Activated T-helper 9 cell treated with anti-CD3 and anti-CD28 coated beads, Interleukin-2, amount 50 U/mL, for 16 hours (primary cell): ENCODE measurements around the gene SLCO3A1.
"Not testable (repeated sequence)": the region's sequence is repeated elsewhere in the genome, so short reads cannot be mapped to it uniquely, and the experiment has no call there.

ENCODE experiments used
- DNase-seq: peaks from one replicate; pipeline ENCODE4 v3.0.0-alpha.2; 2020; ENCODE audit warnings: low read depth

The SLCO3A1 gene

DNA sequence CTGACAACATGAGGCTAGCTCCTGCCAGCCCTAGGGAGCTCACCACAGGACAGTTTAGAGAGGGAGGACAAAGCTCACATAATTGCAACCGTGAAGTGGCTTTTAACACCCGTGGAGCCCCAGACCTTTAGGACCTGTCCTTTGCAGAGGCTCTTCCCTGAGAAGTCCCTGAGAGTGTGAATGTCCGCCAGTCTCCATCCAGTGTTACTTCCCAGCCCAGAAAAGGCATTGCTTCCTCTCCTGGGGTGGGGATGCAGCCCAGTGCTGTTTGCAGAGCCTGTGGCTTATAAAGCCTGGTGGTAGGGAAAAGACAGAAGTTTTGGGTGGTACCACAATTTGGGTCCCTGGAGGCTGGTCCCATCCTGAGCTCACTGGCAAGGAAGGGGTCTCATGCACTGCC is 182.0 kb downstream of the SLCO3A1 start:
- no peak for DNase-seq

- DNase-seq, result no peak
These were observed 182.5 kb downstream of the SLCO3A1 start for GRCh38 chr15:92035961-92036360.

DNA sequence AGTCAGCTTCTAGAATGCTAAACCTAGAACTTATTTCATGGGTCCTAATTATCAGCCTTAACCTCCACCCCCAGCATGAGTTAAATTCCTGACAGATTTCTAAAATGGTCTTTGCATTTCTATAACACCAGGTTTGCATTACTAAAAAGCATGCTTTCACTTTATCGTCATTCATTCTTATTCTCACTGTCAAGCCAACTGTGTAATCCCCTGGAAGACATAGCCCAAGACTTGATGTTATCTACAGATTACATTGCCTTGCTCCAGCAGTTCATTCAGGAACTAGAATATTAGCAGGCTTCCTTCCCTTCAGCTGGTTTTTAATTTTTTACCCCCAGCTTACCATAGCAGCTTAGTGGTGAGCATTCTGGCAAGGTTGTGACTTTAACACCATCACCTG is 184.0 kb downstream of the SLCO3A1 start:
- no peak for DNase-seq

GRCh38 chr15:92040350-92040749 is 186.8 kb downstream of the SLCO3A1 start:
- no peak for DNase-seq

DNA sequence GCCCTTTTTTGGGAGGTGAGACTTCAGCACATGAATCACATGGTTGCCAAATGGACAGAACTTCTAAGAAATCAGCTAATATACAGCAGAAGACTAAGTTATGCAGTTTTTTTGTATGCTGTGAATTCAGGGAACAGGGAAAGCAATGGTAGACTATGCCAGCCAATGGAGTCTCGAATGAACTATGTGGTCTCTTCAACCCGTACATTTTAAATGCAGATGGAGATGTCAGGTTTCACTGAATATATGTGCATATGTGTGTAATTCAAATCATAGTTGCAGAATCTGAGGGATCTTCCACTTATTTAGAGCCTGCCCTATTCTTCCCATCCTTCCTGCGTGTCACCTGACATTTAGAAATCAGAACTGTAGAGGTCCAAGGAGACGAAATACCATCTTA is 187.9 kb downstream of the SLCO3A1 start:
- DNase-seq, result no peak

- DNase-seq, result no peak
These were observed 189.8 kb downstream of the SLCO3A1 start for GRCh38 chr15:92043283-92043682.

DNA sequence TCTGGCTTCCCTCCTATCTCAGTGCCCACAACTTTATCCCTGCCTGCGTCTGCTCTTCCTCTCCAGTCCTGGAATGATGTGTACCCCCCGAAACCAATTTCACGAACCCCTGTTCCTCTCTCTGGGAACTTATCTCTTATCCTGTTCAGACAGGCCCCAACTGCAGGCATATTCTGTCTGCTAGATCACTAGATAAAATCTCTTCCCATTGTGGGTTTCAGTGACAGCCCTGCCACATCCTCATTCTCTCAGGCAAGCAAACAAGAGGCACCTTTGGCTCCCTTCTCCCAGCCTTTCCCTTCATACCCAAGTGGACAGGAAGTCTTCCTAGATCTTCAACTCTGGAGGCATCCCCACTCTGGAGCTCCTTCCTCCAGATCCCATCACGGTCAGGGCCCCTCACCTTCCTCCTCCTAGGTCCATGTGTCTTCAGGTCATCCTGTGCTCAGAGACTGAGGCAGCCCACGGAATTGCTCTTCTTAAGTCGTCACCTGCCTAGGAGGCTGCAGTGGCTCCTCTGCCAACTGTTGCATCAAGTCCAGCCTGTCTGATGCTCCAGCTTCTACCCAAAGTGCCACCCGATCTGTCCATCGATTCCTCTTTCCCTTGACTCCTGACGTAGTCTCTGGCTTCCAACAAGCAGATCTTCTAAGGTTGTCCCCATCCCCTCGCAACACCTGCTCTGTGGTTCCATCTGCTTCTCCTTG is 190.8 kb downstream of the SLCO3A1 start:
- no peak for DNase-seq

DNA sequence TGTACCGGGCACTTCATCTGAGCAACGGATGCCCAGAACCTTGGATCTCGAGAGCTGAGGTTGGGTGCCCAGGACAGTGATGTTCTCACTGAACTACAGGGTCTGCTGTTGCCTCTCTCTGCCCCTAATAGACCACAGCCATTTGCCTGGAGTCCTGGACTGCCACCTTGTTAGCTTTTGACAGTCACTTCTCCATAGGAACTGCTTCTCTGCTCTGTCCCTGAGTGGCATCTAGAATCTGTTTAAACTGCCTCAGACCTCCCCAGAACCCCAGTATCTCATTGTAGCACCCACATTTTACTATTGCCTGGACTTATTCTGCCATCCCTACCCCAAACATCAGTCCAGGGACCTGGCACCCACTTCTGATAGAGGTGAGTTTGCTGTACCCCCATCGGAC is 194.4 kb downstream of the SLCO3A1 start:
- DNase-seq, result no peak

- no peak for DNase-seq
These were observed 195.2 kb downstream of the SLCO3A1 start for GRCh38 chr15:92048739-92049138.

GRCh38 chr15:92049290-92049989 is 195.9 kb downstream of the SLCO3A1 start:
- no peak for DNase-seq

GRCh38 chr15:92050220-92050898 is 196.9 kb downstream of the SLCO3A1 start:
- DNase-seq, result no peak

GRCh38 chr15:92051716-92052115 is 198.2 kb downstream of the SLCO3A1 start:
- DNase-seq, result no peak

DNA sequence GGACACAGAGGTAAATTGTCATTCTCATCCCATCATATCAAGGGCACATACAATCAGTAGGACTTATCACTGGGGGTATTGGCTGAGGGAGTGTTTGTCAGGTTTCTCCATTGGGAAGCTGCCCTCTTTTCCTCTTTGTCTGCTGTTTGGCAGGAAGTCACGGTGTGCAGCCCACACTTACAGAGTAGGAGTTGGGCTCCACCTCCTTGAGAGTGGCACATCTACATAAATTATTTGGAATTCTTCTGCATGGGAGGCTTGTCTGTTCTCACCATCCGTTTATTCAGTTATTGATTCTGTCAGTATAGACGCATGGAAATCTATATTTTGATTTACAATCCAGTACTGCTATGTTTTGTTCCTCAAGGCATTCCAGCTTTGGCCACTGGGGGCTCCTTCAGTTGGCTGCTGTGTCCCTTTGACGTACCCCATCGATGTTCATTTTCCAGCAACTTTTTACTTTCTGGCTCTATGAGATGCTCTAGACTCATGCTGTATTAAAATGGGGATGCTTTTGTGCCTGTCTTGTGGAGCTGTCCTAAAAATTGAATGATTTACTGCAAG is 200.3 kb downstream of the SLCO3A1 start:
- DNase-seq, result no peak

- DNase-seq, result no peak
These were observed 203.4 kb downstream of the SLCO3A1 start for GRCh38 chr15:92056875-92057274.

DNA sequence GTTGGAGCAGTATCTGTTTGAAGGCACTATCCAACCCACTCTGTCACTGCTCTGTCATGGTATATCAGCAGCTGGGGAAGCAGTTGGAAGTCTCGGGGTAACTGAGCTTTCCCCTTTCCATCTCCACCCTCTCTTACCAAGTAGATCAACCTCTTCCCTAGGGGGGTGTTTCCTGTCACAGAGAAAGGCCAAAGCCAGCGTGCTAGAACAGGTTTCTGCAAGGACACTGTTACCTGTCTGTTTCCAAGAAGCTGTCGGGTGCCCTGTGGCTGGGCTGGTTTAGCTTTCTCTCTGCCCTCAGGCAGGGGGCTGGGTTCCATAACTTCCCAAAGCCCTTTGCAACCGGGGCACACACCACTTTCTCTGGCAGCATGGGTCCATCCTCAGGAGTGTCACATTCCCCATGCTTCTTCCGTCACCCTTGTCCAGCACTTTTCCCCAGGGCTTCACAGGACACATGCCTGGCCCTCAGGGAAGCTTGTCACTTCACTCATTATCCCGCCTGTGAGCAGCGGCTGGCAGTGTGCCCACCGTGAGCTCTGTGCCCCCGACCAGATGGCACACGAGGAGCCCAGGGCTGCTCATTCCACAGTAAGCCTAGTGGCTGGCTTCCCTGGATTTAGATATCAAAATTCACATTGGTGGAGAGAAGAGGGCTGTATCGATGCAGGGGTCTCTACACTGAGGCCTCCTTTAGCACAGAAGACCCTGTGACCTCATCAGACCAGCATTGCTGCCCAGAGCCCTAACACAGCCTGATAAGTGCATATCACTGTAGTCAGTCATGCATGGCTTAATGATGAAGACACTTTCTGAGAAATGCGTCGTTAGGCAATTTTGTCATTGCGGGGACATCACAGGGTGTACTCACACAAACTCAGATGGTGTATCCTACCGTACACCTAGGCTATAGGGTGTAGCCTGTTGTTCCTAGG is 205.8 kb downstream of the SLCO3A1 start:
- no peak for DNase-seq

- not testable (repeated sequence) for DNase-seq
These were observed 206.4 kb downstream of the SLCO3A1 start for GRCh38 chr15:92059971-92060311.

- no peak for DNase-seq
These were observed 208.1 kb downstream of the SLCO3A1 start for GRCh38 chr15:92061511-92062195.

GRCh38 chr15:92062505-92062904 is 209.0 kb downstream of the SLCO3A1 start:
- no peak for DNase-seq

DNA sequence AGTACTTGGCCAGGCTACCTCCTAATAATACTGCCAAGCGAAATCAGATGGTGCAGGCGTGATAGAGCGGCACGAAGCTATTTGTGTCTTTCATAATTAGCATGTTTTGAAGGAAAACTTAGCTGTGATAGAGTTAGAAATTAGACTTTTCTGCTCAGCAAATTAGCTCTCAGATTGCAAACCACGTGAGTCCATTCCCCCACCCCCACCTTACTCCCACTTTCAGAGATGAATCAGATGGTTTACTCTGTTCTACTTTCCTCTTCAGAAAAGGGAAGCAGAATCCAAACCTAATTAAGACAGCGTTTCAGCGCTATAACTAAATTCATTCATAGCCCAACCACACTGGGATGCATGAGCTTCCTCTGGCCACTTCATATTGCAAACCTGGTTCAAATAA is 214.6 kb downstream of the SLCO3A1 start:
- DNase-seq, result no peak

DNA sequence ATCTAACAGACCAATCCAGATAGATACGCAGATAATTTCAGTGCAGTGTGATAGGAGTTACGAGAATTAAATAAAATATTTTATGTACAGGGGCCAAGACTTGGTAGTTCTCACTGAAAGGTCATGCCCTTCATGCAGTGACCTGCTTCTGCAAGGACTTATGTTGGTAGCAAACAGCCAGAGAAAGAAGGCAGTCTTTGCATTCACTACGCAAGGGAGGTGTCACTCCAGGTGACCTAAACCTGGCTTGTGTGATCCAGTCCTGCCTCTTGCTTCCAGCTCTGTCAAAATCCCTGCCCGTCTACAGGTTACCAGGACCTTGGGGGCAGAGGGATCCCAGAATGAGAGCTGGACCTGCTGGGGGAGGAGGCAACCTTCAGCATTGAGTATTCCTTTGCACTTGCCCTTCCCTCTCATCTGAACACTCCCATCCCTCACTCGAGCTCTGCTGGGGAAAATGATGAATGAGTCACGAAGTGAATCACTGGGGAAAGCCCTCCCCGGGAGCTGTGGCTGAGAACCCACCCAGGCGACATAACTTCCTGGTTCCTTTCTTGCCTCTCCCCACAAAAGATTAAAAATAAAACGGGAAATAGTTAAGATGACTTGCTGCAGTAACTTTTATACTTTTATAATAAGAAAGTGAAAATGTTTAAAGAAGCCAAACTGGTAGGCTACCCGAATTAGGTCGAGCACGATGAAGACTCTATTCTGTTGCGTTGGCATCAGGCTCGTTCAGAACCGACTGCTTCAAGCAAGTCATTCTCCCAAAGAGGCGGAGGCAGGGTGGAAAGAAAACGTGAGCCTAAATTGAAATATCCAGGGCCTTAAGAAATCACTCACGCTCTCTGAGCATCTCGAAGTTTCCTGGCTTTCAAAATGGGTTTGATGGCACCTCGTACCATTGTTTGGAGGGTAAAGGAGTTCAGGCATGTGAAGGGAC is 216.1 kb downstream of the SLCO3A1 start:
- peak; percentile 45 for DNase-seq
